RWPE2 (cell line): Measurements from ENCODE around the gene AFF1.

Source experiments
- ATAC-seq: fragments of 200-7000 bp; cut with Tn5 transposase; 3 replicates; pipeline ENCODE4 v1.9.1; 2021; ENCODE audit warnings: low read depth
- DNase-seq: peaks from one replicate; pipeline ENCODE4 v3.0.0-alpha.2; 2020; ENCODE audit warnings: low spot score
- H3K27ac ChIP-seq: fragments of 450-650 bp; 2 replicates; pipeline ENCODE4 v1.5.1; 2017; ENCODE audit warnings: mild to moderate bottlenecking; ENCODE audit not compliant: poor library complexity, severe bottlenecking
- H3K27me3 ChIP-seq: fragments of 250-450 bp; sonication (Bioruptor Pico); 2 replicates; pipeline ENCODE4 v1.5.1; 2021; ENCODE audit warnings: mild to moderate bottlenecking, moderate library complexity; ENCODE audit not compliant: insufficient read depth, poor library complexity, severe bottlenecking
- H3K36me3 ChIP-seq: fragments of 250-450 bp; sonication (Bioruptor Pico); 2 replicates; pipeline ENCODE4 v1.5.1; 2020; ENCODE audit warnings: low read depth, mild to moderate bottlenecking, moderate library complexity
- H3K4me1 ChIP-seq: fragments of 250-450 bp; sonication (Bioruptor Pico); 2 replicates; pipeline ENCODE4 v1.5.1; 2021; ENCODE audit warnings: mild to moderate bottlenecking, moderate library complexity; ENCODE audit not compliant: insufficient read depth, poor library complexity, severe bottlenecking
- H3K4me3 ChIP-seq: fragments of 250-450 bp; sonication (Bioruptor Pico); 2 replicates; pipeline ENCODE4 v1.5.1; 2021; ENCODE audit warnings: mild to moderate bottlenecking, moderate library complexity; ENCODE audit not compliant: severe bottlenecking
- H3K9me3 ChIP-seq: fragments of 250-450 bp; sonication (Bioruptor Pico); 2 replicates; pipeline ENCODE4 v1.5.1; 2021; ENCODE audit warnings: mild to moderate bottlenecking, moderate library complexity; ENCODE audit not compliant: severe bottlenecking
- TF ChIP-seq, protein P1 (sequence below): fragments of 450-650 bp; IDR thresholded peaks from one replicate; pipeline ENCODE4 v1.5.1; 2017; ENCODE audit warnings: mild to moderate bottlenecking, moderate library complexity; ENCODE audit not compliant: poor library complexity, severe bottlenecking

AFF1 gene

DNA sequence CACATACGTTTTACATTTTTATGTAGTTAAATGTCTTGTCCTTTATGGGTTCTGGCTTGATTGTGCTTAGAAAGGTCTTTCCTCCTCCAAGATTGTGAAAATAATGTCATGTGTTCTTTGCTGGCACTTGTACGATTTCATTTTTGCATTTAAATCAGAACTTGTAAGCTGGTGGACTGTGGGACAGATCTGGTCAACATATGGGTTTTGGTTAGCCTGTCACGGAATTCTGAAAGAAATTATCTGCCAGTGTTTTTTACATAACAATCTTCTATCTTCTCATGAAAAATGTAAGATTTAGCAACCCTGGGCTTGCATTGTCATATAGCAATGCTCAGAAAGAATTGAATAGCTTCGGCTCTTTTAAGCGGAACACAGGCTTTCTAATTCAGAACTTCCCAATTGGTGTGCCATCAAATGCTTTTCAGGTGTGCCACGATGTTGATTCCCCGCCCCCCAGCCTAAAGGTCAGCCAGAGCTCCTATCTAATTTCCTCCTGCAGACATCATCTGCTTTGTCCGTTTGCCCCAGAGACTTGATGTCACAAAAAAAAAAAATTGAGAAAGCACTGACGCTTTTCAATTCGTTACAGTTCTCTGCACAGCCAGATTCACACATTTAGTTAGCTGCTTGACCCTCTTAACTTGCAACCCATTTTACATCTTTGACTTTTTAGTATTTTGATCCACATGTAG lies 16.2 kb downstream of the AFF1 start:
- TF ChIP-seq, protein P1, sequence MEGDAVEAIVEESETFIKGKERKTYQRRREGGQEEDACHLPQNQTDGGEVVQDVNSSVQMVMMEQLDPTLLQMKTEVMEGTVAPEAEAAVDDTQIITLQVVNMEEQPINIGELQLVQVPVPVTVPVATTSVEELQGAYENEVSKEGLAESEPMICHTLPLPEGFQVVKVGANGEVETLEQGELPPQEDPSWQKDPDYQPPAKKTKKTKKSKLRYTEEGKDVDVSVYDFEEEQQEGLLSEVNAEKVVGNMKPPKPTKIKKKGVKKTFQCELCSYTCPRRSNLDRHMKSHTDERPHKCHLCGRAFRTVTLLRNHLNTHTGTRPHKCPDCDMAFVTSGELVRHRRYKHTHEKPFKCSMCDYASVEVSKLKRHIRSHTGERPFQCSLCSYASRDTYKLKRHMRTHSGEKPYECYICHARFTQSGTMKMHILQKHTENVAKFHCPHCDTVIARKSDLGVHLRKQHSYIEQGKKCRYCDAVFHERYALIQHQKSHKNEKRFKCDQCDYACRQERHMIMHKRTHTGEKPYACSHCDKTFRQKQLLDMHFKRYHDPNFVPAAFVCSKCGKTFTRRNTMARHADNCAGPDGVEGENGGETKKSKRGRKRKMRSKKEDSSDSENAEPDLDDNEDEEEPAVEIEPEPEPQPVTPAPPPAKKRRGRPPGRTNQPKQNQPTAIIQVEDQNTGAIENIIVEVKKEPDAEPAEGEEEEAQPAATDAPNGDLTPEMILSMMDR = no peak
- ATAC-seq = no peak
- no peak overlapping the region for H3K27ac ChIP-seq
- no peaks in the 10 kb centered on the region for H3K27me3 ChIP-seq
- H3K9me3 ChIP-seq = no peaks in the 10 kb centered on the region
- DNase-seq = no peak
- H3K36me3 ChIP-seq = 0 out of 2 replicates have a peak, but pooled peaks cover 4% of the 10 kb centered on the region
- no peaks in the 10 kb centered on the region for H3K4me1 ChIP-seq
- H3K4me3 ChIP-seq = no peak overlapping the region

DNA sequence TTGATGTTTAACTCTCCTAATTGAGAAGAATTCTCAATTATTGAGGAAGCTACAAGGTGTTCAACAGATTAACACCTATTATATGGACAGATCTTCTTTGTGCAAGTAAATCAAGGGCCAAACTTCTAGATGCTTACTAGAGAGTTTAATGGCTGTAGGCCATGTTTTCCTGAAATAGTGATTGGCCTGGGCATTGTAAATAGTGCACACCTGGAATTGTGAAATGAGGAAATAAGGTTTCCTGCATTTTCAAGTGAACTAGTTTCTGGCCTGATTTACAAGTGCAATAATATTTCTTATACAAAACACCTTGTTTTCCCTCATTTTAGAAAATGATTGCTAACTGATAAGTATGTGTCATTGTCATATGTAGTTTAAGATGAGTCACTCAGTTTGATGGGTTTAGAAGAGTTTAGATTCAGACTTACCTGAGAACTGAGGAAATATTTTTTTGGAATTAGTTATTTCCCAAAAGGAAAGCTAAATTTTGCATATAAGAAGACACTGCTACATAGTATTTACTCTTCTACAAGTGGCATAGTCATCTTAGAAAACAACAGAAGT lies 21.2 kb downstream of the AFF1 start:
- Histone ChIP-seq H3K36me3 (0 out of 2 replicates have a peak, but pooled peaks cover 4% of the 10 kb centered on the region), H3K4me3 (no peak overlapping the region), H3K27ac (peak overlapping the region; percentile 3), H3K9me3 (no peaks in the 10 kb centered on the region), H3K4me1 (peaks cover 3% of the 10 kb centered on the region), H3K27me3 (no peaks in the 10 kb centered on the region)
- TF ChIP-seq, protein P1 = no peak
- ATAC-seq (0 out of 3 replicates have a peak, but pooled peaks have one; percentile 40), DNase-seq (no peak)

DNA sequence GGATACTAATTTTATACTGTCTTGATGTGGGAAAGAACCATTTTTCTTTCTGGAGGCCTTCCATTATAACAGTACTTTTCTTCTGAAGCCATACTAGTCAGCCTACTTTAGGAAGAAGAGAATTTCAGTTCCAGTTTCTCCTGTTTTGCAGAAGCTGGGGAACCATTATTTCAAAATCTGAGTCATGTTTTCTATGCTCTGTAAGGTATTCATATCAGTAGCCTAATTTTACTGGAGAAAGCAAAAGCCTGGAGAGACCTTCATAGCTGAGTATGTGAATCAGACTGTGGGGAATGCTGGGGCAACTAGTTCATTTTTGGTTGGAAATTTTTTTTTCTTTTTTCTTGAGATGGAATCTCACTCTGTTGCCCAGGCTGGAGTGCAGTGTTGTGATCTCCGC lies 22.4 kb downstream of the AFF1 start:
- DNase-seq (no peak), ATAC-seq (peak; percentile 78)
- H3K9me3 ChIP-seq = no peaks in the 10 kb centered on the region
- peaks cover 3% of the 10 kb centered on the region for H3K4me1 ChIP-seq
- H3K4me3 ChIP-seq = no peak overlapping the region
- H3K27ac ChIP-seq = peak overlapping the region; percentile 3
- H3K36me3 ChIP-seq = 0 out of 2 replicates have a peak, but pooled peaks cover 4% of the 10 kb centered on the region
- TF ChIP-seq, protein P1 = no peak
- no peaks in the 10 kb centered on the region for H3K27me3 ChIP-seq

DNA sequence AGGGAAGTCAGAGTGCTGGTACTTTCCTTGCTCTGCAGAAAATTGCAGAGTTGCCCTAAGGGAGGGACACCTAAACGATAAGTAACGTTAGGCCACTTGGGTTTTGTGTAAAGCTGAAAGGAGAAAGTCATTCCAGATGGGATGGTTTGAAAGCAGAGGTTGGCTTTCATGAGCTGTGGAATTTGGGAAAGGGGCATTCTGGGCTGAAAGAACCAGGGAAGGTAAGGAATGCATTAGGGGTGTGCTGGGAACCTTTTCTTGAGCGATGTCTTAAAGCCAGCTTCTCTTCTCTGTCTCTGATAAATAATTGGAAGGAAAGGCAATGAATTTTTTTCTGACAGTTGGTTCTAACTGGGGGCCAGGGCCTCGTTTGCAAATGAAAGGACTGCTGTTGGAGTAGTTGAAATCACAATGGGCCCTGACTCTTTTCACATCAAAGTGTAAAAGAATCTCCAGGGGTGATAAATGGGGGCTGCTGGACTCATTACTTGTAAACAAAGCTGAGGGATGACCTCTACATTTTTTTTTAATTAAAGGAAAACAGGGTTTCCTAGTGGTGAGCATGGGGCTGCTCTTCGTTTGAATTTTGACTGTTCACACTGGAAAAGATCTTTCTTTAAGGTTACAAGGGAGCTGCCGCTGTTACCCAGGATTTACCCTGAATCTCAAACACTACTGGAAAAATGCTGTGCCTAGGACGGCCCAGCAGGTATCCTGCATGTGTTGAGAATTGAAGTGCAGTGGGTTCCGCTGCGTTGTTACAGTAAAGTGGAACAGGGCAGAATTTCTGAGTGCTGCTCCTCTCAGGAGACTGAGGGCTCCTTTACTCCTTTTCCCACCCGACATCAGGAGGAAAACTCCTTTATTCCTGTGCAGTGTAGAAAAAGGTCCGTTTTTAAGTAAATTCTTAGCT lies 25.0 kb downstream of the AFF1 start:
- Histone ChIP-seq H3K4me3 (no peak overlapping the region), H3K9me3 (no peaks in the 10 kb centered on the region), H3K36me3 (0 out of 2 replicates have a peak, but pooled peaks cover 3% of the 10 kb centered on the region), H3K4me1 (peaks cover 5% of the 10 kb centered on the region), H3K27me3 (no peaks in the 10 kb centered on the region), H3K27ac (no peak overlapping the region)
- TF ChIP-seq, protein P1 = no peak
- DNase-seq (no peak), ATAC-seq (no peak)
